HEK293 (cell line): Measurements from ENCODE around the gene TCF15.

Source experiments
- CTCF ChIA-PET: fragments of 350-600 bp; formaldehyde crosslinking; extraction: SDS; loops from one replicate; lab custom pipeline; 2021; ENCODE audit warnings: antibody characterized with exemption; lab: Yijun Ruan, JAX
- POLR2A ChIA-PET: fragments of 300-600 bp; formaldehyde crosslinking; extraction: SDS; loops from one replicate; lab custom pipeline; 2020; ENCODE audit warnings: antibody characterized with exemption, inconsistent platforms; lab: Yijun Ruan, JAX
- H3K27ac ChIP-seq: fragments of 200-500 bp; sonication (Bioruptor generic); 2 replicates; pipeline ENCODE4 v1.5.1; 2014; ENCODE audit warnings: low read depth, low read length, control low read depth, inconsistent platforms; ENCODE audit errors: extremely low read depth
- H3K36me3 ChIP-seq, 2 experiments: fragments of 200-500 bp in 1 of 2; sonication (Bioruptor generic) in 1 of 2; 1 replicate in 1 of 2; 2 replicates in 1 of 2; pipeline ENCODE4 v1.5.1; 2014 to 2017; ENCODE audit warnings: inconsistent platforms in 2 of 2, low read length in 2 of 2; ENCODE audit not compliant: control insufficient read depth in 2 of 2, insufficient read depth in 1 of 2
- H3K4me1 ChIP-seq: fragments of 200-500 bp; sonication (Bioruptor generic); 2 replicates; pipeline ENCODE4 v1.5.1; 2014; ENCODE audit warnings: mild to moderate bottlenecking, low read length, inconsistent platforms; ENCODE audit not compliant: control insufficient read depth, insufficient read depth
- H3K4me3 ChIP-seq: 2 replicates; pipeline ENCODE4 v1.5.1; 2011; ENCODE audit warnings: low read depth, mild to moderate bottlenecking, control low read depth, low read length, moderate library complexity
- H3K9me3 ChIP-seq: fragments of 200-500 bp; sonication (Bioruptor generic); 2 replicates; pipeline ENCODE4 v1.5.1; 2014; ENCODE audit warnings: low read depth, low read length, inconsistent platforms; ENCODE audit not compliant: control insufficient read depth, insufficient read depth
- SCRT1 ChIP-seq: fragments of 450-650 bp; formaldehyde crosslinking; IDR thresholded peaks from 2 replicates; pipeline ENCODE4 v1.5.1; 2016; ENCODE audit warnings: missing biosample characterization, missing genetic modification characterization, borderline replicate concordance
- SCRT2 ChIP-seq: fragments of 450-650 bp; formaldehyde crosslinking; IDR thresholded peaks from 2 replicates; pipeline ENCODE4 v1.5.1; 2016; ENCODE audit warnings: missing biosample characterization, missing genetic modification characterization
- SP7 ChIP-seq: fragments of 450-650 bp; formaldehyde crosslinking; IDR thresholded peaks from 2 replicates; pipeline ENCODE4 v1.5.1; 2016; ENCODE audit warnings: missing biosample characterization, missing genetic modification characterization
- ZFHX2 ChIP-seq: fragments of 450-650 bp; formaldehyde crosslinking; conservative IDR thresholded peaks from 2 replicates; pipeline ENCODE4 v1.5.1; 2016; ENCODE audit warnings: missing biosample characterization, missing genetic modification characterization
- ZNF416 ChIP-seq: fragments of 450-650 bp; formaldehyde crosslinking; IDR thresholded peaks from 2 replicates; pipeline ENCODE4 v1.5.1; 2016; ENCODE audit warnings: missing biosample characterization, missing genetic modification characterization
- ZNF571 ChIP-seq: fragments of 450-650 bp; formaldehyde crosslinking; IDR thresholded peaks from 2 replicates; pipeline ENCODE4 v1.5.0; 2017; ENCODE audit warnings: missing biosample characterization, missing genetic modification characterization
- ZNF585B ChIP-seq: fragments of 450-650 bp; formaldehyde crosslinking; IDR thresholded peaks from 2 replicates; pipeline ENCODE4 v1.5.1; 2016; ENCODE audit warnings: missing biosample characterization, missing genetic modification characterization
- ZNF623 ChIP-seq: fragments of 450-650 bp; formaldehyde crosslinking; IDR thresholded peaks from 2 replicates; pipeline ENCODE4 v1.5.1; 2016; ENCODE audit warnings: missing biosample characterization, missing genetic modification characterization
- ZNF747 ChIP-seq: fragments of 450-650 bp; formaldehyde crosslinking; IDR thresholded peaks from 2 replicates; pipeline ENCODE4 v1.5.1; 2016; ENCODE audit warnings: missing biosample characterization, missing genetic modification characterization
- ZNF76 ChIP-seq: fragments of 450-650 bp; formaldehyde crosslinking; IDR thresholded peaks from 2 replicates; pipeline ENCODE4; 2016; ENCODE audit warnings: low read depth, missing biosample characterization, missing genetic modification characterization, borderline replicate concordance
- TF ChIP-seq, protein P1 (sequence below): fragments of 450-650 bp; formaldehyde crosslinking; IDR thresholded peaks from 2 replicates; pipeline ENCODE4 v1.5.1; 2016; ENCODE audit warnings: missing biosample characterization, missing genetic modification characterization
- TF ChIP-seq, protein P2 (sequence below): fragments of 450-650 bp; formaldehyde crosslinking; IDR thresholded peaks from 2 replicates; pipeline ENCODE4 v1.5.1; 2016; ENCODE audit warnings: missing biosample characterization, missing genetic modification characterization
- TF ChIP-seq, protein P3 (sequence below): fragments of 450-650 bp; formaldehyde crosslinking; IDR thresholded peaks from 2 replicates; pipeline ENCODE4 v1.5.1; 2016; ENCODE audit warnings: missing biosample characterization, missing genetic modification characterization
- TF ChIP-seq, protein P4 (sequence below): fragments of 450-650 bp; formaldehyde crosslinking; IDR thresholded peaks from 2 replicates; pipeline ENCODE4 v1.5.1; 2016; ENCODE audit warnings: missing biosample characterization, missing genetic modification characterization, borderline replicate concordance
- TF ChIP-seq, protein P5 (sequence below): fragments of 450-650 bp; formaldehyde crosslinking; IDR thresholded peaks from 2 replicates; pipeline ENCODE4 v1.5.1; 2016; ENCODE audit warnings: missing biosample characterization, missing genetic modification characterization

Gene TCF15

DNA sequence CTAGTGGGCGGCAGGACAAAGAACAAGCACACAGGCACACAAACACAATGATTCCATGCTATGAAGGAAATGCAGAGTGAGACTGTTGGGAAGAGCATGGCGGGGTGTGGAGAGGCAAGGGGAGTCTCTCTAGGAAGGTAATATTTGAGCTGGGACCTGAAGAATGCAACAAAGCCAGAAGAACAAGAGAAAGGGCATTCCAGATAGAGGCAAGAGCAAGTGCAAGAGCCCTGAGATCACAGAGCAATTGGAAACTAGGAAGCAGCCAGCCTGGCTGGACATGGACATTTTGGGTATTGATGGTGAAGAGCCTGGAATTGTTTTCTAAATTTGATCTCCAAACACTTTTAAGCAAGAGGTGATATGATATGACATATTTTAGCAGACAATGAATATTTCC, 27.4 kb upstream of the TCF15 start:
- Histone ChIP-seq H3K4me1 (no peaks in the 10 kb centered on the region), H3K4me3 (no peak overlapping the region), H3K27ac (no peak overlapping the region), H3K9me3 (no peaks in the 10 kb centered on the region), H3K36me3 (no peaks in the 10 kb centered on the region)
- CTCF ChIA-PET, result interaction anchor here (0.7 to 3.7 kb wide), 4 partner anchors 8 to 131 kb away, joined by 3 to 19 read pairs (median 4); partner anchors contain the start of gene SLC52A3
- POLR2A ChIA-PET, result interaction anchor here (0.7 kb wide), 1 partner anchor 14 kb away, joined by 3 read pairs; no protein-coding TSS in a partner anchor
- TF ChIP-seq, protein P1, sequence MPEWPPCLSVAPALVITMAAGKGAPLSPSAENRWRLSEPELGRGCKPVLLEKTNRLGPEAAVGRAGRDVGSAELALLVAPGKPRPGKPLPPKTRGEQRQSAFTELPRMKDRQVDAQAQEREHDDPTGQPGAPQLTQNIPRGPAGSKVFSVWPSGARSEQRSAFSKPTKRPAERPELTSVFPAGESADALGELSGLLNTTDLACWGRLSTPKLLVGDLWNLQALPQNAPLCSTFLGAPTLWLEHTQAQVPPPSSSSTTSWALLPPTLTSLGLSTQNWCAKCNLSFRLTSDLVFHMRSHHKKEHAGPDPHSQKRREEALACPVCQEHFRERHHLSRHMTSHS (tag by site-specific recombination), result no peak
- TF ChIP-seq, protein P2, sequence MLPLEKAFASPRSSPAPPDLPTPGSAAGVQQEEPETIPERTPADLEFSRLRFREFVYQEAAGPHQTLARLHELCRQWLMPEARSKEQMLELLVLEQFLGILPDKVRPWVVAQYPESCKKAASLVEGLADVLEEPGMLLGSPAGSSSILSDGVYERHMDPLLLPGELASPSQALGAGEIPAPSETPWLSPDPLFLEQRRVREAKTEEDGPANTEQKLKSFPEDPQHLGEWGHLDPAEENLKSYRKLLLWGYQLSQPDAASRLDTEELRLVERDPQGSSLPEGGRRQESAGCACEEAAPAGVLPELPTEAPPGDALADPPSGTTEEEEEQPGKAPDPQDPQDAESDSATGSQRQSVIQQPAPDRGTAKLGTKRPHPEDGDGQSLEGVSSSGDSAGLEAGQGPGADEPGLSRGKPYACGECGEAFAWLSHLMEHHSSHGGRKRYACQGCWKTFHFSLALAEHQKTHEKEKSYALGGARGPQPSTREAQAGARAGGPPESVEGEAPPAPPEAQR (tag by site-specific recombination), result no peak
- TF ChIP-seq ZNF585B (no peak), ZNF623 (tag by site-specific recombination) (peak; percentile 63), ZNF571 (tag by site-specific recombination) (no peak)

DNA sequence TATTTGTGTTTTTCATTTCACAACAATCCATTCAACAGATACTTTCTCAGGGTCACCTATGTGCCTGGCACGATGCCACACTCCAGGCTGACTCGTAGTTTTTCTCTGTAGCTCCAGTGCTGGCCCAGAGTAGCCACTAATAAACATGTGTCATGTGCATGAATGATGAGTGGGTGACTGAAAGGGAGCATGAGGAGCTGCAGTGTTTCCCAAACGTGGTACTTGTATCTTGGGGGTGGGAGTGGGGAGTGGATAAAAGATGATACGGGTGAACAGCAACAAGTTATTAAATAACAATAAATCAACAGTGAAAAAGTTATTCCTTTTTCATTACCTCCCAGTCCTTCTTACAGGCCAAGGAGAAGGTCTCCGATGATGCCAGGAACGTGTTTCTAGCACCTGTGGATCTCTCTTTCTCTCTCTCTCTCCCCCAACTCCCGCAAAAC, 25.8 kb upstream of the TCF15 start:
- CTCF ChIA-PET, result interaction anchor here (2.4 to 3.7 kb wide), 2 partner anchors 10 to 31 kb away, joined by 12 to 19 read pairs; no protein-coding TSS in a partner anchor
- POLR2A ChIA-PET, result no interaction called here
- Histone ChIP-seq H3K9me3 (no peaks in the 10 kb centered on the region), H3K27ac (no peak overlapping the region), H3K36me3 (no peaks in the 10 kb centered on the region), H3K4me1 (no peaks in the 10 kb centered on the region), H3K4me3 (no peak overlapping the region)
- no peak for TF ChIP-seq ZNF747 (tag by site-specific recombination)
- peak; percentile 61; the same call in 1 of the 2 replicates for TF ChIP-seq SCRT2 (tag by site-specific recombination)
- TF ChIP-seq, protein P3, sequence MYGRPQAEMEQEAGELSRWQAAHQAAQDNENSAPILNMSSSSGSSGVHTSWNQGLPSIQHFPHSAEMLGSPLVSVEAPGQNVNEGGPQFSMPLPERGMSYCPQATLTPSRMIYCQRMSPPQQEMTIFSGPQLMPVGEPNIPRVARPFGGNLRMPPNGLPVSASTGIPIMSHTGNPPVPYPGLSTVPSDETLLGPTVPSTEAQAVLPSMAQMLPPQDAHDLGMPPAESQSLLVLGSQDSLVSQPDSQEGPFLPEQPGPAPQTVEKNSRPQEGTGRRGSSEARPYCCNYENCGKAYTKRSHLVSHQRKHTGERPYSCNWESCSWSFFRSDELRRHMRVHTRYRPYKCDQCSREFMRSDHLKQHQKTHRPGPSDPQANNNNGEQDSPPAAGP, result no peak
- TF ChIP-seq, protein P4, sequence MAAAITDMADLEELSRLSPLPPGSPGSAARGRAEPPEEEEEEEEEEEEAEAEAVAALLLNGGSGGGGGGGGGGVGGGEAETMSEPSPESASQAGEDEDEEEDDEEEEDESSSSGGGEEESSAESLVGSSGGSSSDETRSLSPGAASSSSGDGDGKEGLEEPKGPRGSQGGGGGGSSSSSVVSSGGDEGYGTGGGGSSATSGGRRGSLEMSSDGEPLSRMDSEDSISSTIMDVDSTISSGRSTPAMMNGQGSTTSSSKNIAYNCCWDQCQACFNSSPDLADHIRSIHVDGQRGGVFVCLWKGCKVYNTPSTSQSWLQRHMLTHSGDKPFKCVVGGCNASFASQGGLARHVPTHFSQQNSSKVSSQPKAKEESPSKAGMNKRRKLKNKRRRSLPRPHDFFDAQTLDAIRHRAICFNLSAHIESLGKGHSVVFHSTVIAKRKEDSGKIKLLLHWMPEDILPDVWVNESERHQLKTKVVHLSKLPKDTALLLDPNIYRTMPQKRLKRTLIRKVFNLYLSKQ, result no peak
- TF ChIP-seq SP7 (tag by site-specific recombination), result peak; percentile 52; the same call in 1 of the 2 replicates
- TF ChIP-seq ZNF76 (tag by site-specific recombination), result no peak
- 0 out of 2 replicates have a peak, but pooled peaks have one; percentile 34 for TF ChIP-seq SCRT1 (tag by site-specific recombination)
- no peak for TF ChIP-seq ZNF416
- peak; percentile 27; the same call in 1 of the 2 replicates for TF ChIP-seq ZFHX2 (tag by site-specific recombination)
- TF ChIP-seq, protein P5, sequence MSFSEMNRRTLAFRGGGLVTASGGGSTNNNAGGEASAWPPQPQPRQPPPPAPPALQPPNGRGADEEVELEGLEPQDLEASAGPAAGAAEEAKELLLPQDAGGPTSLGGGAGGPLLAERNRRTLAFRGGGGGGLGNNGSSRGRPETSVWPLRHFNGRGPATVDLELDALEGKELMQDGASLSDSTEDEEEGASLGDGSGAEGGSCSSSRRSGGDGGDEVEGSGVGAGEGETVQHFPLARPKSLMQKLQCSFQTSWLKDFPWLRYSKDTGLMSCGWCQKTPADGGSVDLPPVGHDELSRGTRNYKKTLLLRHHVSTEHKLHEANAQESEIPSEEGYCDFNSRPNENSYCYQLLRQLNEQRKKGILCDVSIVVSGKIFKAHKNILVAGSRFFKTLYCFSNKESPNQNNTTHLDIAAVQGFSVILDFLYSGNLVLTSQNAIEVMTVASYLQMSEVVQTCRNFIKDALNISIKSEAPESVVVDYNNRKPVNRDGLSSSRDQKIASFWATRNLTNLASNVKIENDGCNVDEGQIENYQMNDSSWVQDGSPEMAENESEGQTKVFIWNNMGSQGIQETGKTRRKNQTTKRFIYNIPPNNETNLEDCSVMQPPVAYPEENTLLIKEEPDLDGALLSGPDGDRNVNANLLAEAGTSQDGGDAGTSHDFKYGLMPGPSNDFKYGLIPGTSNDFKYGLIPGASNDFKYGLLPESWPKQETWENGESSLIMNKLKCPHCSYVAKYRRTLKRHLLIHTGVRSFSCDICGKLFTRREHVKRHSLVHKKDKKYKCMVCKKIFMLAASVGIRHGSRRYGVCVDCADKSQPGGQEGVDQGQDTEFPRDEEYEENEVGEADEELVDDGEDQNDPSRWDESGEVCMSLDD (tag by site-specific recombination), result no peak
